GM21576 (cell line): ENCODE results near the gene SPATA3.

Experiments used
- ATAC-seq: cut with Tn5 transposase; IDR thresholded peaks from one replicate; pipeline ENCODE4 v1.9.1; 2021; ENCODE audit warnings: mild to moderate bottlenecking, moderate library complexity; ENCODE audit not compliant: unreplicated experiment

The SPATA3 gene

GRCh38 chr2:231047923-231048915 lies 52.3 kb downstream of the SPATA3 start:
- ATAC-seq: no peak

DNA sequence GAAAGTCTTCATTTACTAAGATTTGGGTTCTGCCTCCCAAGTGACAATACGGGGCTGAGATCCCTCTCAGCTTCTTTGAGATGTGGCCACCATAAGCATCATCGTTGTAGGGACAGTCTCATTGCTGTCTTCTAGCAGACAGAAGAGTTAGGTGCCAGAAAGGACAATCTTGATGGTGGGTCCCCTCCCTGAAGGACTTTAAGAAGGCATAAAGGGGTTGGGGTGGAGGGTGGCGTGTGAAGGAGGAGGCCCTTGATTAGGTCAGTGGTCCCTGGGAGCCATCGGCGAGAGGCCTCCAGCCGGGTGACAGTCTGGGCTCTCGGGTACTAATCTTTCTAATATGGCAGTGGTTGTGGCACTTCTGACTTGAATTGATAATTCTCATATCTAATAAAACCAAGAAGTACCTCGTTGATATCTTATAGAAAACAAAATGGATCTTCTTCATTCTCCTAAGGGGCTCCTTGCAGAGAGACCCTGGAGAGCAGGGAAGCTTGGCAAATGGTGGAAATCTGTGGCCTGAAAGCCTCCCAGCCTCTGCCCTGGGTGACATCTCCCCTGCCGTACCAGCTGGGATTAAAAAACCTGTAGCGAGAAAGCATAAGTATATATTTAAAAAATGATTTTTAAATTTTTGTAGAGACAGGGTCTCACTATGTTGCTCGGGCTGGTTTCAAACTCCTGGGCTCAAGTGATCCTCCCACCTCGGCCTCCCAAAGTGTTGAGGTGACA lies 53.5 kb downstream of the SPATA3 start:
- ATAC-seq: no peak

- ATAC-seq: no peak
Observed at GRCh38 chr2:231050018-231050901, 54.3 kb downstream of the SPATA3 start.

DNA sequence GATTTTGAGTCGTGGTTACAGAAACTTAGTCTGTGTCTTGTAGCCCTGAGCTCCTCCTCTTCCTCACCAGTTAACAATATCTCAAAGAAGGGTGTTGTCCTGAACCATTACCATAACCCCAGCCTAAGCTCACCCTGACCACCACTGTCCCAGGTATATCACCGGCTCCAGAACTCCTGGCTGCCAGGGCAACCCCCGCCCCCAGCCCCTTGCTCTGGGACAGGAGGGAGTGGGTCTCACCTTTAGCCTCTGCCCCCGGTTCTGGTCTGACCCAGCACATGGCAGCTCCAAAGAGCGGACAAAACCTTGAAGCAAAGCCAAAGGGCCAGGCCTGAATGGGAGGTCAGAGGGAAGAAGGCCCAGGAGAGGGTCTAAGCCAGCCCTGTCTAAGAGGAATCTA lies 55.2 kb downstream of the SPATA3 start:
- ATAC-seq: no peak

DNA sequence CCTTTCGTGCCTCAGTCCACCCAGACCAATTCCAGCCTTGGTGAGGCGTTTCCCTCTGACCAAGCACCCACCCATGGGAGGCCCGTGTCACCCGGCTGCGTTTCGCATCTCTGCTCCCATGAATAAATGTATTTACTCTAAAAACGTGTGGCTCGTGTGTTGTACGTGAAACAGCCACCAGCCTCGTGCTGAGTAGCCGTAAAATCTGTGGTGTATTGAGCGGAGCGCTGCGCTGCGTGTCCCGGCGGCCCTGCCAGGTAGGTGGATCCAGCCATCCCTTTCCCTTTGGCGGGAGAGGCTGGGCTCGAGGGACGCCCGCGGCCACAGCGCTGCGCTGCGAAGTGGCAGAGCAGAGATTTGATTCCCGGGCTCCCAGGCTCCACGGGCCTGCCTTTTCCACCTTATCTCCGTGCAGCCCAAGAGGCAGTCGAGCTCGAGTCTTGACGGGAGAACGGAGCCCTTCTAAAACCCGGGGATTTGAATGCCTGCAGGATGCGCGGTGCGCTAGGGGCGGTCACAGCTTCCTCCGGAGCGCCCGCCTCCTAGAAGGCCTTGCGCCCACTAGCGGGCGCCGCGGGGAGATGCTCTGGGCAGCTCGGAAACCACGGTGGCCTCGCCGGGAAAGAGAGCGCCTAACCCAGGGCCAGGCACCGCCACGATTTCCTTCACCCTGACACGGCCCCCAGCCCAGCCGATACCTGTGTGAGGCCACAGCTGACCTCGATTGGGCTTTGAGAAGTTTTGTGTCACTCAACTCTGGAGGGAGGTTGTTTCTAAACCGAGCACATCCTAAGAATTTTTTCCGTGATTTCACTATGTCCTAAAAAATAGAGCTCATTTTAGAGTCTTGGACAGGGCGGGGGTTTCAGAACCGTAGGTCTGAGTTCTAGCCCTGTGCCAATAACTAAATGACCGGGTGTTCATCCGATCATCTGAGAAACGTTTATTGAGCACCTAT lies 56.9 kb downstream of the SPATA3 start:
- ATAC-seq: peak; percentile 57

DNA sequence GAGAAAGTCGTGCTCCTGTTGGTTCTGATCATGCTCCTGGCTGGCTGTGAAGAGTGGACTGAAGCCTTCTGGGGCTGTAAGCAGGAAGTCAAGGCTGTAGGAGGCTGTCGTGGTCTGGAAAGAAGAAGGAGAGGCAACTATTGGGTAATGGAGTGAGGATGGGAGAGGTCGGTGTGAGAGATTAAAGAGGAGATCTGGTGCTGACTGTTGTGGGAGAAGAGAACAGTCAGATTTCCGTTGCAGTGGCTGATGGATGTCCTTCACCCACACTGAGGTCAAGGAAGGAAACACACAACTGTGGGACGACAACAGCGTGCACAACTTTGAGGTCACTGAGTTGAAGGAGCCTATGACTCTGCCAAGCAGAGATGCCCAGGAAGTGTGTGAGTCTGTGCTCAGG lies 57.9 kb downstream of the SPATA3 start:
- no peak for ATAC-seq

DNA sequence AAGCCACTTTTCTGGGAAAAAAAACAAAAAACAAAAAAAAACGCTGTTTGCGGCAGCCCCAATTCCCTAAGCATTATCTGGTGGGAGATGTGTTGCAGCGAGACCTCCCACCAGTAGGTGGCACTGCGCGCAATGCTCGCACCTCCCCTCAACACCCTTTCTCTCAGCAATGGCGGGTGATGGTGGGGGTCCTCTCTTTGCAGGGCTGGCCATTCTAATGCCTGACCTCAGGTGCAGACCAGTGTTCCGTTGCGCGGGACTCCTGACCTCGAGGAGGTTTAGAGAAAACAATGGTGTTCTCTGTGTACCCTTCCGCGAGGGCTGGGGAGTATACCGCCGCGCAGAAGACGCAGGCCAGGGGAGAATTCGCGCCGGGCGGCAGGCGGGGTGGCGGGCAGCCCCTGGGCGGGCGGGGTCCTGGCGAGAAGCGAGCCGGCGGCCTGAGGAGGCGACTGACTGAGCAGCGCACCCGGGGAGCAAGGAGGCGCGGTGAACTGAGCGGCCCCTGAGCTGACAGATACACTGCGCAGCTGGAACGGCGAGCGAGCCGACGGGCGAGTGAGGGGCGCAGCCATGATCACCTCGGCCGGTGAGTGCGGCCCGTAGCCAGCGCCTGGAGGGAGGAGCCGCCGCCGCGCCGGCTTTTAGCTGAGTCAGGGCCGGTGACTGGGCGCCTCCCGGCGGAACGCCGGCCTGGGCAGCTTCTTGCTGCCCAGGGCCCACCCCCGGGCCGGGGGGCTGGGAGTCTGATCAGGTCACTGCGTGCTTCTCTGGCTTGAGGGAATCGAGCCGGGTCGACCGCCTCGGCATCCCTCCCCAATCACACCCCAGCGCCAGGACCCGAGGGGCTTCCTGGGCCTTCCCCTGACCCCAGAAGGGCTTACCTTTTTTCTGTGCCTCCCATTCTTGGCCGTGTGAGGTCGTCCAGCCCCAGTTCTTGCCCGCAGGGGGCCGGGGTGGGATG lies 60.8 kb downstream of the SPATA3 start, which contains the start of gene PSMD1:
TSS of gene PSMD1 (plus strand) at position 415 of the 964 bp plus-strand sequence. CDS start at position 574, 159 bp downstream.
- peak; percentile 71 for ATAC-seq

GRCh38 chr2:231057590-231057989 lies 61.7 kb downstream of the SPATA3 start:
- no peak for ATAC-seq
